ENCODE results near the gene ZNF248. TPM values are rescaled to one million over a fixed set of nuclear protein-coding genes. Genes with fewer than 3 reads are reported as not detected.
"Not testable (repeated sequence)": the region's sequence is repeated elsewhere in the genome, so short reads cannot be mapped to it uniquely, and the experiment has no call there.

Gene ZNF248
- total RNA-seq, 3 donors from 2014 or later (not counting 1 experiment from before 2014, with no cell fraction given), result 2.8 to 6.3 (median 5.1) TPM

GRCh38 chr10:37865957-37866803, 8.8 kb upstream of the ZNF248 start:
- H3K9me3 Mint-ChIP-seq, result no peaks in the 10 kb centered on the region
- H3K27me3 Mint-ChIP-seq (ENCODE audit: low read depth in 2 of 2), result no peaks in the 10 kb centered on the region
- 55% methylated on average over 9 of the region's 9 CpGs for WGBS (ENCODE audit: insufficient coverage)
- no peak for ATAC-seq
- H3K4me1 ChIP-seq (ENCODE audit: control insufficient read depth, insufficient read depth, low read length), result no peaks in the 10 kb centered on the region
- H3K36me3 Mint-ChIP-seq, result no peaks in the 10 kb centered on the region
- intact Hi-C loops (cut with micrococcal nuclease), result no loop called here
- TF ChIP-seq, protein P1, sequence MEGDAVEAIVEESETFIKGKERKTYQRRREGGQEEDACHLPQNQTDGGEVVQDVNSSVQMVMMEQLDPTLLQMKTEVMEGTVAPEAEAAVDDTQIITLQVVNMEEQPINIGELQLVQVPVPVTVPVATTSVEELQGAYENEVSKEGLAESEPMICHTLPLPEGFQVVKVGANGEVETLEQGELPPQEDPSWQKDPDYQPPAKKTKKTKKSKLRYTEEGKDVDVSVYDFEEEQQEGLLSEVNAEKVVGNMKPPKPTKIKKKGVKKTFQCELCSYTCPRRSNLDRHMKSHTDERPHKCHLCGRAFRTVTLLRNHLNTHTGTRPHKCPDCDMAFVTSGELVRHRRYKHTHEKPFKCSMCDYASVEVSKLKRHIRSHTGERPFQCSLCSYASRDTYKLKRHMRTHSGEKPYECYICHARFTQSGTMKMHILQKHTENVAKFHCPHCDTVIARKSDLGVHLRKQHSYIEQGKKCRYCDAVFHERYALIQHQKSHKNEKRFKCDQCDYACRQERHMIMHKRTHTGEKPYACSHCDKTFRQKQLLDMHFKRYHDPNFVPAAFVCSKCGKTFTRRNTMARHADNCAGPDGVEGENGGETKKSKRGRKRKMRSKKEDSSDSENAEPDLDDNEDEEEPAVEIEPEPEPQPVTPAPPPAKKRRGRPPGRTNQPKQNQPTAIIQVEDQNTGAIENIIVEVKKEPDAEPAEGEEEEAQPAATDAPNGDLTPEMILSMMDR (IDR thresholded peaks at IDR 0.05), result no peak
- H3K4me3 Mint-ChIP-seq, result no peak overlapping the region
- no peaks in the 10 kb centered on the region for H3K9me3 ChIP-seq (ENCODE audit: control insufficient read depth, insufficient read depth, low read length)
- H3K4me3 ChIP-seq (ENCODE audit: low read length), result no peak overlapping the region
- no peaks in the 10 kb centered on the region for H3K27me3 ChIP-seq (ENCODE audit: control insufficient read depth, insufficient read depth, low read length)
- H3K36me3 ChIP-seq (ENCODE audit: control insufficient read depth, insufficient read depth, low read length), result no peaks in the 10 kb centered on the region
- no peak overlapping the region for H3K27ac ChIP-seq (ENCODE audit: low read length)
- no peak for DNase-seq
- H3K4me1 Mint-ChIP-seq, result no peaks in the 10 kb centered on the region
- H3K27ac Mint-ChIP-seq, result no peak overlapping the region

DNA sequence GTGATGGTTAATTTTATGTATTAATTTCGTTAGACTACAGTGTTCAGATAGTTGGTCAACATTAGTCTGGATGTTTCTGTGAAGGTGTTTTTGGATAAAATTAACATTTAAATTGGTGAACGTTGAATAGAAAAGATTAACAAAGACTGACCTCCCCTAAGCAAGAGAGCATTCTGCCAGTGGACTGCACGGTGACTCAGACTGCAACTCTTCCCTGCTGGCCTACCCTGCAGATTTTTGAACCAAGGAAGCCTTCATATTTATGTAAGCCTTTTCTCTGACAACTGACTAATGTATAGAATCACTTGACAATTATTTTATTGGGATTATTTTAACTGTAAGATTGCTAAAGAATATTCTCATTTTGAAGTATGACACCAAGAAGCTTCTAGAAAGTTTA, 7.9 kb upstream of the ZNF248 start:
- H3K4me3 ChIP-seq (ENCODE audit: low read length), result no peak overlapping the region
- no peaks in the 10 kb centered on the region for H3K36me3 ChIP-seq (ENCODE audit: control insufficient read depth, insufficient read depth, low read length)
- WGBS (ENCODE audit: insufficient coverage), result 86% methylated on average over 3 of the region's 3 CpGs
- H3K4me1 ChIP-seq (ENCODE audit: control insufficient read depth, insufficient read depth, low read length), result no peaks in the 10 kb centered on the region
- Mint-ChIP-seq H3K36me3 (no peaks in the 10 kb centered on the region), H3K4me3 (no peak overlapping the region), H3K4me1 (no peaks in the 10 kb centered on the region), H3K27me3 (ENCODE audit: low read depth in 2 of 2) (no peaks in the 10 kb centered on the region), H3K27ac (no peak overlapping the region), H3K9me3 (no peaks in the 10 kb centered on the region)
- H3K27ac ChIP-seq (ENCODE audit: low read length), result no peak overlapping the region
- intact Hi-C loops (cut with micrococcal nuclease), result no loop called here
- DNase-seq (no peak), ATAC-seq (no peak)
- no peaks in the 10 kb centered on the region for H3K27me3 ChIP-seq (ENCODE audit: control insufficient read depth, insufficient read depth, low read length)
- no peaks in the 10 kb centered on the region for H3K9me3 ChIP-seq (ENCODE audit: control insufficient read depth, insufficient read depth, low read length)
- TF ChIP-seq, protein P1 (IDR thresholded peaks at IDR 0.05), result no peak

- Mint-ChIP-seq H3K27ac (peak overlapping the region in 1 of 2 donors; percentile 12), H3K4me1 (peaks cover 20 to 21% of the 10 kb centered on the region in 2 donors), H3K36me3 (no peaks in the 10 kb centered on the region), H3K4me3 (no peak overlapping the region), H3K27me3 (ENCODE audit: low read depth in 2 of 2) (no peaks in the 10 kb centered on the region), H3K9me3 (no peaks in the 10 kb centered on the region)
- TF ChIP-seq, protein P1 (IDR thresholded peaks at IDR 0.05), result no peak
- Histone ChIP-seq H3K27me3 (ENCODE audit: control insufficient read depth, insufficient read depth, low read length) (no peaks in the 10 kb centered on the region), H3K4me3 (ENCODE audit: low read length) (no peak overlapping the region), H3K4me1 (ENCODE audit: control insufficient read depth, insufficient read depth, low read length) (peaks cover 9% of the 10 kb centered on the region), H3K36me3 (ENCODE audit: control insufficient read depth, insufficient read depth, low read length) (no peaks in the 10 kb centered on the region), H3K27ac (ENCODE audit: low read length) (no peak overlapping the region), H3K9me3 (ENCODE audit: control insufficient read depth, insufficient read depth, low read length) (no peaks in the 10 kb centered on the region)
- no peak for ATAC-seq
- intact Hi-C loops (cut with micrococcal nuclease), result no loop called here
- no peak for DNase-seq
- 93% methylated on average over 2 of the region's 2 CpGs for WGBS (ENCODE audit: insufficient coverage)
These were observed 3.2 kb upstream of the ZNF248 start for GRCh38 chr10:37860494-37861190.

GRCh38 chr10:37859270-37859669, 1.9 kb upstream of the ZNF248 start:
- Mint-ChIP-seq H3K4me1 (peaks cover 21 to 24% of the 10 kb centered on the region in 2 donors), H3K27ac (peak overlapping the region in 1 of 2 donors; percentile 87)
- DNase-seq; H3K9me3 Mint-ChIP-seq; ATAC-seq; H3K36me3 ChIP-seq (ENCODE audit: control insufficient read depth, insufficient read depth, low read length); H3K27ac ChIP-seq (ENCODE audit: low read length); intact Hi-C loops (cut with micrococcal nuclease); H3K27me3 Mint-ChIP-seq (ENCODE audit: low read depth in 2 of 2); H3K27me3 ChIP-seq (ENCODE audit: control insufficient read depth, insufficient read depth, low read length); H3K36me3 Mint-ChIP-seq; H3K4me3 ChIP-seq (ENCODE audit: low read length); H3K4me1 ChIP-seq (ENCODE audit: control insufficient read depth, insufficient read depth, low read length); H3K9me3 ChIP-seq (ENCODE audit: control insufficient read depth, insufficient read depth, low read length); H3K4me3 Mint-ChIP-seq: not testable (repeated sequence)
- WGBS (ENCODE audit: insufficient coverage), result 96% methylated on average over 16 of the region's 16 CpGs
